ENCODE data around the gene PLVAP.
"Not testable (repeated sequence)": the region's sequence is repeated elsewhere in the genome, so short reads cannot be mapped to it uniquely, and the experiment has no call there.

Gene PLVAP

GRCh38 chr19:17401628-17402027, 24.5 kb upstream of the PLVAP start:
- DNase-seq = no peak

- DNase-seq = no peak
These were observed 21.9 kb upstream of the PLVAP start for GRCh38 chr19:17398902-17399527.

GRCh38 chr19:17394891-17395415, 17.8 kb upstream of the PLVAP start:
- DNase-seq = peak; percentile 76

GRCh38 chr19:17393914-17394313, 16.8 kb upstream of the PLVAP start, which contains the start of gene CCDC194:
Gene CCDC194, minus strand, starts transcription at chr19:17394196. Its CDS starts 38 bp downstream, at chr19:17394158.
- no peak for DNase-seq

DNA sequence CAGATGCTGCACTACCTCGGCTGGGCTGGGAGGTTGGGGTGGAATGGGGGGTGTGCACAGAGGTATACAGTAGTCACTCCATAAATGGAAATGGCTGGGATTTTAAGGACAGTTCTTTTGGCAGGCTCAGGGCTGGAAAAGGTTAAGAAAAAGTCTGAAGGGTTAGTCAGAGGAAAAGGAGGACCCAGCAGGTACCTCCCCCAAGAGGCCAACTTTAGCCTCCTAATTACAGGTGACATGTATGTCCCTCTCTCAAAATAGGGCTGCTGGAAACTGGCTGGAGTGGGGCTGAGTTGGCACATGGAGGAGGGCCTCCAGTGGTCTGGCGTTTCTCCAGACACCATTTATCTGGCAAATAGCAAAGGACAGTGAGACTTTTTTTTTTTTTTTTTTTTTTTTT, 15.9 kb upstream of the PLVAP start:
- no peak for DNase-seq

DNA sequence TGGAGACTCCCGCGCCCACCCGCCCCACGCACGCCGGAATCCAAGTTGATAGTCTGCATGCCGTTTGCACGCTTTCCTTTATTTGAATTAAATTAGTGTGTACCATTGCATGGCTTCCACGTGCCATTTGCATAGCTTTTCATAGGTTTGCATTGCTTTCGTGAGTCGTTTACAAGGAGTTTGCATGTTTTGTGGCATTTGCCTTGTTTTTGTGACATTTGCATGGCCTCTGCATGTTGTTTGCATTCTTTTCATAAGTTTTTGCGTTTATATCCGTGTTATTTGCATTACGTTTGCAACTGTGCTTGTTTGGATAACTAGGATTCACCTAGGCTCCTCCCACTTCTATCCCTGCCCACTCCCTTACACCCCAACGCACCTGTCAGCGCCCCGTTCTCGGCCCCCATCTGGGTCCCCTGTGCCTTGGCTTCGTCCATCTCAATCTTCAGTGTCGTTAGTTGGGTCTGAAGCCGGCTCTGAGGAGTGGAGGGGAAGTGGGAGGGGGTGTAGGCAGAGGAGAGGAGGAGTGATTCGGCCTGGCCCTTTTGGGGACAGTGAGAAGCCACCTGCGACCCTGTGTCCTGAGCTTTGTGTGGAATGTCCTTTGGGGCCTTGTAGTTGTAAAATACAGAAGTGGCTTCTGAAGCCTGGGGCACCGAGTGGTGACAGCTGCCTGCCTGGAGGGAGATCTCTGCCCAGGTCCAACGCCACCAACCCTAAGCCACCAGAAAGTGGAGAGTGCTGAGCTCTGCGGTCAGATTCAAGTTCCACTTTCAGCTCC, 14.4 kb upstream of the PLVAP start:
- DNase-seq = no peak

- peak; percentile 91 for DNase-seq
These were observed 13.7 kb upstream of the PLVAP start for GRCh38 chr19:17390665-17391370.

DNA sequence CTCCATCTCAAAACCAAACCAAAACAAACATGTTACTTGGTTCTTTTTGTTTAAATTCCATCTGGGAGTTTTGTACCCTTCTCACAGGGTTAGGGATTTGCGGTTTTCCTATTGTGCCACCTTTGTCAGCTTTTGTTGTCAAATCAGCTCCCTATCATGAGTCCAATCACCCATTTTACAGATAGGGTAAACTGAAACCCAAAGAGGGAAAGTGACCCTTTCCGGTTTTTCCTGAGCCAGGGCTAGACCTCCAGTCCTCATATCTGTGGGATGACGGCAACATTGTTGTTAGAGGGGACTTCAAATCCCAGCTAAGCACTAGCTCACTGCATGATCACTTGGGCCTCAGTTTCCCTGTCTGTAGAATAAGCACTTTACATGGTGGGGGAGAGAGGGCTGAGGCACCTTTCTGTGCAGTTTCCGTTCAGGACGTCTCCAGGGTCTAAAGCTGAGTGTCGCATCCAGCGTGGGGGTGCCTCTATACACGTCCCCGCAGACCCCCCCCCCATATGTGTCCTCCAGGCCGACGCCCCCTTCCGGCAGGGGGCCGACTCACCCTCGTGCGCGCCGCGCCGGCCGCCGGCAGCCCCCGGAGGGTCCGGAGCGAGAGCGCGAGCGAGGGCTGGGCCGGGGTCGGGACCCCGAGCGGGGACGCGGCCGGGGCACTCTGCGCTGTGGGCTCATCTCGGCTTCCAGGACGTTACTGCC, 13.0 kb upstream of the PLVAP start:
- DNase-seq = no peak

DNA sequence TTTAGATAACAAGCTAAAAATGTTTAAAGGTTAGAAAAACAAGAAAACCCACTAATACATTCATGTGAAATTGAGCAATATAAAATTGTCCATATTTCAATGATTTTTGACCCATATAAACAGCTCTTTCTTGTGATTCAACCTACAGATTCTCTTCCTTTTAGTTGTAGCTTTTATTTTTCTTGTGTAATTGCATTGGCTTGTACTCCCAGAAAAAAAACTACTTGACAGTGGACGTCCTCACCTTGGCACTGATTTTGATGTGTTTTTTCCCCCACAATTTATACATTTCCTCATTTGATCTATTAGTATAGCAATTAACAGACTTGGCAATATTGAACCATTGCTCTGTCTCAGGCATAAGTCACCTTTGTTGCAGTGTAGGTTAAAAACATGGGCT, 12.1 kb upstream of the PLVAP start:
- no peak for DNase-seq

- peak; percentile 65 for DNase-seq
These were observed 8.9 kb upstream of the PLVAP start for GRCh38 chr19:17385878-17386611.

DNA sequence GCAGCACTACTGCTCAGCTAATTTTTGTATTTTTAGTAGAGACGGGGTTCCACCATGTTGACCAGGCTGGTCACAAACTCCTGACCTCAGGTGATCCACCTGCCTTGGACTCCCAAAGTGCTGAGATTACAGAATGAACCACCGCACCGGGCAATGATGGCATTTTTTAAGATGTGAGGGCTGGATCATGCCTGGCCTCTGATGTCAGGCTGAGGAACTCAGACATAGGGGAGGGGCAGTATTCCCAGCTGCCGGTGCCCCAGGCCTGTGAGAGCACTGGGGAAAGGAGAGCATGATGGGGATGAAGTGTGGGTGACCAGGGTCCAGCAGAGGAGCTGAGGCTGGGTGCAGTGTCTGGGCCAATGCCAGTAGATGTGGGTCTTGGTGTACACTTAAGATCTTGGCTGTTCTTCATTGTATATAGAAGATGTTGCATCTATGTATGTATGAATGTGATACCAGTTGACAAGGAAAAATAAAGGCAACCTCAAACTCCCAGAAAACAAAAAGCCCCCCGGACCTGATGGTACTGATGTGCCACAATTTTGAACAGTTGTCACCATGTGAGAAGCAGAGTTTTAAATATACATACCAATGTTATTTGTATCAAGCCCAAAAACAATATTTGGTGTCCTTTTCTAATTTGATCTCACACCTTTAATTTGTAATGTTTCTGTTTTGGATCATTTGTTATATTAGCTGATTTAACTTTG, 3.4 kb upstream of the PLVAP start:
- no peak for DNase-seq

DNA sequence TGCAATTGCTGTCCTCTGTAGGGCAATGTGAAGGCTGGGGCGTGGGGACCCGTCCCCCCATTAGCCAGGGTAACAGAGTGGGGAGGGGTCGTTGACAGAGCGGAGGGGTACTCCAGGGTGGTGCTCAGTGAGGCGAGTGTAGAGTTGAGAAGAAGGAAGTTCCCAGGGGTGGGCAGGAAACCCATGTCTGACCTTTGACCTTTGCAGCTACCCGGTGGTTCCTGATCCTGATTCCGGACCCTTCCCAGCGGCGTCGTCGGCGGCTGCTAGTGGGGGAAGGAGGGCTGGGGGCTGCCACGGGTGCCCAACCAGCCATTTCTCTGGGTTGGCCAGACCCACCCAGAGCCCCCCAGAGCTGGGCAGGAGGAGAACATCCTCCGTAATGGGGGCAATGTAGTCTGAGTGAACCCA, 2.1 kb upstream of the PLVAP start:
- DNase-seq = no peak

- DNase-seq = no peak
These were observed 1.1 kb upstream of the PLVAP start for GRCh38 chr19:17378271-17378670.

- DNase-seq = no peak
These were observed 7.0 kb downstream of the PLVAP start for GRCh38 chr19:17370026-17370587.

- DNase-seq = no peak
These were observed 11.8 kb downstream of the PLVAP start for GRCh38 chr19:17365361-17365760.

GRCh38 chr19:17363852-17364605, 13.1 kb downstream of the PLVAP start:
- not testable (repeated sequence) for DNase-seq

GRCh38 chr19:17359905-17360800, 17.0 kb downstream of the PLVAP start:
- DNase-seq = no peak

DNA sequence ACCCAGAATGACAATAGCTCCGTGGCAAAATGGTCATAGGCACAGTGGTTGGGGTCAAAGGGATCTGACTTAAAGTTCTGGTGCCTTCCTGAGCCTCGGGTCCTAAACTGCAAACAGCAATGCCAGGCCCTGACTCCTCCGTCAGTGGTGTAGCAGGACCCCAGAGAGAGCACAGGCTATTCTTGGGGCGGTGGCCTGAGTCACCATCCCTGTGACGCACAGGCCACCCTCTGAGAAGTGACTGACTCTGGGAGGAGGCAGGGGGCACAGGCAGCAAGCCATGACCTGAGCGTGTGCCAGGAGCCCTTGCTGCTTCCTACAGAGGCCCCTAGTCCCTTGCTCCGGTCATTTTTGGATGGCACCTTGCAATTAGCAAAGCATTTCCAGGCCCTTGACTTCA, 18.7 kb downstream of the PLVAP start:
- DNase-seq = no peak

GRCh38 chr19:17357724-17358123, 19.4 kb downstream of the PLVAP start:
- DNase-seq = no peak

All from stimulated activated CD4-positive, alpha-beta T cell treated with anti-CD3 and anti-CD28 coated beads, Interleukin-12 subunit alpha, Interleukin-12 subunit beta, amount 100 ng/mL, for 4 hours (primary cell).